HG03135 (cell line): Measurements from ENCODE around the gene NOTCH2.
"Not testable (repeated sequence)": the region's sequence is repeated elsewhere in the genome, so short reads cannot be mapped to it uniquely, and the experiment has no call there.

Experiments
- ATAC-seq: cut with Tn5 transposase; IDR thresholded peaks from one replicate; pipeline ENCODE4 v1.9.1; 2021; ENCODE audit warnings: mild to moderate bottlenecking, moderate library complexity; ENCODE audit not compliant: unreplicated experiment

NOTCH2 gene

DNA sequence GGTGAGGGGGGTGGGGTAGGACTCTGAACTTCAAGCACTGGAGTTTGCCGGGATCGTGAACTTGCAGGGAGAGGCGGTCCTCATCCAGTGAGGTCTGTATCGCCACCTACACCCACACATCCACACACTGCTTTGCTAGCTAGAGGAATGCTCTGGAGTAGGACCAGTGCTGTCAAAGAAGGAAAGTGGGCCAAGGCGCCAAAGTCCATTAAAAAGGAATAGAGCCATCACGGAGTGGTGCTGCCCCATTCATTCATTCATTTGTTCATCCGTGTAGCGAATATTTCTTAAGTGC is 405 bp upstream of the NOTCH2 start:
- ATAC-seq = not testable (repeated sequence)

DNA sequence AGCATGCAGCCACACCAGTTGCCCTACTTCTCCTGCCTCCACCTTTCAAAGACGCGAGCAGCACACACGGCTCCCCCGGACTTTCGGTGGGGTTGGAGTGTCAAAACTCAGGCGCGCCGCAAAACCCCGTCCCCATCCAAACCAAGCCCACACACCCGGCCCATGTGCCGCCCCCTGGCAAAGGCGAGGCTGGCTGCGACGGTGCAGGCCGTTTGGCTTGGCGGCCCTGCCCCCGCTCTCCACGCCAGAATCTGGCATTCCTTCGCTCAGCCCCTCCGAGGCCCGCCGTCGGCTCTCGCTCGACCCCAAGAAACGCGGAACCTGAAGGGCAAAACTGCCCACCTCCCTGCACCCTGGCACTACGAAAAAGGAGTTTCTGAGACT is 787 bp downstream of the NOTCH2 start:
- not testable (repeated sequence) for ATAC-seq

DNA sequence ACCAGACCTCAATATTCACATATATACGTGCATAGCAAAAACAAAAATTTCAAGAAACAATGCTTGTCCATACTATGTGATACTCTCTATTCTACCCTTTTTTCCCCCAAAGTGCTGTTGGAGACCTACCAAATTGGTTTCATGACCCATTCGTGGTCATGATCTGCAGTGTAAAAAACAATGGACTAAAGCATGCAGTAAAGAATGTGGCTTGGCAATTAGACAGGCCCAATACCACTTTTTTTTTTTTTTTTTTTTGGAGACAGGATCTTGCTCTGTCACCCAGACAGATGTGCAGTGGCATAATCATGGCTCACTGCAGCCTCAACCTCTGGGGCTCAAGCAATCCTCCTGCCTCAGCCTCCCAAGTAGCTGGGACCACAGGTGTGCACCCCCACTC is 21.3 kb downstream of the NOTCH2 start:
- ATAC-seq = not testable (repeated sequence)

DNA sequence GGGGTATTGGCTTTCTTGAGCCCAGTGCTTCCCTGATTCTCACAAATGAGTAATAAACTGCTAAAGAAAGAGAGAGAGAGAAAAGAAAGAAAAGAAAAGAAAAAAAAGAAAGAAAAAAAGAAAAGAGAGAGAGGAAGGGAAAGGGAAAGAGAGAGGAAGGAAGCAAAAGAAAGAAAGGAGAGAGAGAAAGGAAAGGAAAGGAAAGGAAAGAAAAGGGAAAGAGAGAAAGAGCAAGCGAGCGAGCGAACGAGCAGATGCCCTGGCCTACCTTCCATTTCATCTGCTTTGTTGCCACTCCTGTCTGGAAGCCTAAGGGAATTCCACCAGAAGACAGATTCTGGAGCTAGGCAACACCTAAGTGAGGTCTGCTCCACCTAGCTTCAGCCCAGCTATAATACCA is 27.7 kb downstream of the NOTCH2 start:
- ATAC-seq = not testable (repeated sequence)

DNA sequence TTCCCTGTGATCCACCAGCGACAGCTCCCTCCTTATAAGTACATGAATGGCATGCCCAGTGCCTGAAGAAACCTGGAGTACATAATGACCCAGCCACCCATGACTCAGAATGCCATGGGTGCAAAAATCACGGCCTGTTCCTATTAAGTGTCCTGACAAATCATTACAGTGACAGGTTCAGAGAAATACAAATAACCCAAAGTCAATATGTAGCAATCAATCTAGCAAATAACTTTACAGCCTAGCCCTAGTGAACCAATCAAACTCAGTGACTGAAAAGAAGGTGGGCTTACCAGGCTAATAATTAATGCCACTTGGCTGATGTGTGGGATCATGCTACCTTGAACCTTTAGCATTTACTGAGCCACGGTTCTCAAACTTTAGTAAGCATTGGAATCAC is 37.2 kb downstream of the NOTCH2 start:
- ATAC-seq = not testable (repeated sequence)

DNA sequence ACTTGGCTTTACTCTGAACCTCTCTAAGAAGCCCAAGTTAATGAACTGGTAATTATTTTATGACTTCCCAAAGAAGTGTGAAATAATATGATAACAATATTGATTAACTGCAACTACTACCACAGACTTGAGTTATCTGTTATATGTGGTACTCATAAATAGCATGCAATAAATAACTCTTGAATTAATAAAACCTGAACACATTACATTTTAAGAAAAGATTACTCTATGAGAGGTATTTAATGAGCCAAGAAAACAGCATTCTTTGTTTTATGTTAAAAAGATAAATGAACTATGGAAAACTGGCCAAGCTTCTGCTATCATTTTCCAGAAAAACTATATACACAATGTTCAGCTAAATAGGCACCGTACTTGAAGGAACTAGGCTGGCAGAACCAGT is 45.7 kb downstream of the NOTCH2 start:
- not testable (repeated sequence) for ATAC-seq

DNA sequence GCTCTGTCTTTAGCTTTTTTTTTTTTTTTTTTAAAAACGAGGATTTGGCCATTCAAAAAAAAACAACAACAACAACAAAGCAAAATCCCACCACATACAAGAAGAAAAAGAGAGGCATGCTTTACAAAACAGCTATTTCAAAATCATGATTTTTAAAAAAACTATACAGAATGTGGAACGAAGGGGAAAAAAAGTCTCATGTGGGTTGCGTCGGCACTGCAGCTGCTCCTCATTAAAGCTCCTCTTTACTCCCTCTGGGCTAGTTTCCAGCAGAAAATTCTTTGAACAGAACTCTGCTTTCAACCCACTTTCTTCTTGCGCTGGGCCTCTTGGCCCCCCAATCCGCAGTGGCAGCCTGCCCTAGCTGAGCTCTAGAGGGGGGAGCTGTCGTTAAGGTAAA is 54.5 kb downstream of the NOTCH2 start:
- not testable (repeated sequence) for ATAC-seq

DNA sequence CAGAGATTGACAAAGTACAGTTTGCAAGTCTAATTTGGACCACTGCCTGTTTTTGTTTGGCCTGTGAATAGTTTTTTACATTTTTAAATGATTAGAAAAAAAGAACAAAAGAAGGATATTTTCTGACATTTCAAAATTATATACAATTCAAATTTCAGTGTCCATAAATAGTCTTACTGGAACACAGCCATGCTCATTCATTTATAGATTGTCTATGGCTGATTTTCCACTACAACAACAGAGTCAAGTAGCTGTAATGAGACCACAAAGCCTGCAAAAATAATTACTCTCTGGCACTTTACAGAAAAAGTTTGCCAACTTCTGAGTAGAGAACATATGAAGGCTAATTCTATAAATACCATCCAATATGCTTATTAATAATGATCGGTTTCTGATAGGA is 61.1 kb downstream of the NOTCH2 start:
- not testable (repeated sequence) for ATAC-seq

DNA sequence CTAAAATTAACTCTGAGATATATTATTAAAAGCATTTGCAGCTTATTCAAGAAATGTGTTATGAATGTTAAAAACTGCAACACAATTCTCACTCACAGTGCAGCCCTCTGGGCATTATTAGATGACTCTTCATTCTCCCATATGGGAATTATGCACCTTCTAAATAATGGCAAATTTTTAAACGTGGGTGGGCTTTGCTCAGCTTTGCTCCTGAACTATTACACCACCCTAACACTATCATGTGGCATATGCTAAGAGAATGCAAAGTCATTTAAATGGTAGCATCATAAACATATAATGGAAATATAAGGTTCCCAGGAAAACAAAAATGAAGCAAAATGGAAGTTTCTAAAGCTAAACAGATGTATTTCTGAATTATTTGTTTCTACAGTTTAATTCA is 61.6 kb downstream of the NOTCH2 start:
- not testable (repeated sequence) for ATAC-seq

DNA sequence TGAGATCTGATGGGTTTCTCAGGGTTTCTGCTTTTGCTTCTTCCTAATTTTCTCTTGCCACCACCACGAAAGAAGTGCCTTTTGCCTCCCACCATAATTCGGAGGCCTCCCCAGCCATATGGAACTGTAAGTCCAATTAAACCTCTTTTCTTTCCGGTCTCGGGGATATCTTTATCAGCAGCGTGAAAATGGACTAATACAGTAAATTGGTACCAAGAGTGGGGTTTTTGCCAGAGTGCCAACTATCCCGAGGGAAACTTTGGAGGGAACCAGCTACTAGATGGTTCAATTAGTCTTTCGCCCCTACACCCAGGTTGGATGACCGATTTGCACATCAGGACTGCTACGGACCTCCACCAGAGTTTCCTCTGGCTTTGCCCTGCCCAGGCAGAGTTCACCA is 68.4 kb downstream of the NOTCH2 start:
- not testable (repeated sequence) for ATAC-seq

DNA sequence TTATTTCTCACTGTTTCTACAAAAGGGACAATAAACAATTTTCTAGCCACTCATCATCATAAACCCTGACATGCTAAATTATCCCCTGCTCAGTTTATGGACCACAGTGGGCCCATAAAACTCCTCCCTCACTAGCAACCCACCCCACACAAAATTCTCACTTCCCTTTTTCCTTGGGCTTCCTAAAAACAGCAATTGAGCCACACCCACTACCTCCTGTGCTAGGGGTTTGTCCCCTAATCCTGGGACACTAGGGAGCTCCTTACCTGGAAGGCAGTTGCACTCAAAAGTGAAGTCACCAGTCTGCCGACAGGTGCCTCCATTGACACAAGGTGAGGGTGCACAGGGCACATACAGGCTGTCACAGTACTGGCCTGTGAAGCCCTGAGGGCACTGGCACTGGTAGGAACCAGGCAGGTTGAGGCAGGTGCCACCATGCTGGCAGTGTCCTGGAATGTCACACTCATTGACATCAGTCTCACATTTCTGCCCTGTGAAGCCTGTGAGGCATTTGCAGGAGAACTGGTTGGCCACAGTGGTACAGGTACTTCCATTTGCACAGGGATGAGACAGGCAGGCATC is 72.6 kb downstream of the NOTCH2 start:
- not testable (repeated sequence) for ATAC-seq

DNA sequence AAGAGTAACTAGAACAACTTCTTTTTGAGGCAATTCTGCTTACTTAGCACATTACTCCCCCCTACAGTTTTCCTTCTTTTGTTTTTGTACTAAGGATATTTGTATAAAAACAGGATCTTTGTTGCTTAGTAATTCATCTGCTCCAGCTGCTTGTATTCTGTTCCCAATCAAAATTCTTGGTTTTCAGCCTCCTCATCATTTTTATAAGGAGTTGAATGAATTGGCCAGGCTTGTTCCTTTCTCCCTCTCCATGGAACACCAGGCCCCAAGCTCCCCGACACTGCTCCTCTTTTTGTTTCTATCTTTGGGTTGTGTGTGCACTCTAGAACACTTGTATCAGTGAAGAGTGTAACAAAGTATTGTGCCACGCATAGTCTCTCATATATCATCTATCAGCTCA is 73.5 kb downstream of the NOTCH2 start:
- ATAC-seq = not testable (repeated sequence)

DNA sequence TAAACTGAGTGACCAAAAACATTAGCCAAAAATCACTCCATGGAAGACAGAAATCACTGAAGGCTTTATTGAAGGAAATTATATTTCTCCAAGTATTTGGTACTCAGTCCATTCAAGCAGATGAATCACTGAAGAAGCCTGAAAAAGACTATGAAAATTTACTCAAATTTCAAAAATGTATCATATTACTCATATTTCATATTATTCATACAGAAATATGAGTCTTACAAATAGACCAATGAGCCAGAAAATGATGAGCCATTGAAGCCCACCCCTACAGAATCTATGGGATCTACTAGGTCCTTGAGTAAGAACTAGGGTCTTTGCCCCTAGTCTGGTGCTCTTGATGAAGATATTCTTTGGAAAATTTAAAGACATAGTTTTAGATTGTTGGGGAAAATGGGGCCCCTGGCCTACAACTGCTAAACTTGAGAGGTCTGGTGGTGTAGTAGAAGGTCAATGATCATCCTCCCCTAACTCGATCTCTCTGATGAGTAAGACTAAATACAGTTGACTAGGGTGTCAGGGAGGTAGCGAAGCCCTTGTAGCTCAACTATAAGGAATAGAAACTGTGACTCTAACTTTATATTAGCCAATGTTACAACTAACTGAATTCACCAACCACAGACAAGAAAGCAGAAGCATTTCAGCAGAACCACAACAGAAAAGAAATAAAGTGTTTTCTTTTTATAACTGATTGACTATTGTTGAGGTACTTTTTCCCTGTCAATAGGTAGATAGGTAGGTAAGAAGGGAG is 81.0 kb downstream of the NOTCH2 start:
- ATAC-seq = no peak

DNA sequence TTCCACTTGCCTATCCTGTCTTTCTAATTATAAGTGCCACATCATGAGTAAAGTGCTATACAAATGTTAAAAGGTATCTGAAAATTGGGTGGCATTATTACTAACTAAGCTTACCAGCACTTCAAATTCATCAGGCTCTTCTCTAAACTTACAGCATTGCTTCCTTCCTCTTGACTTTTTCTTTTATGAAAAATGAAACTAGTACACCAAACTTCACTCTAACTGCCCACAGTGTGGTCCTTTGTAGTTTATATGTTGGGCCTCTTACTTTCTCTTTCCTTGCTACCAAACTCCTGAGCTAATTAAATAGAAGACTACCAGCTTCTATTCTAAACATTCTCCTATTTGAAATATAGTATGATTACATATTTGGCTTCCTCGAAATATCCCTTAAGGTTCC is 81.8 kb downstream of the NOTCH2 start:
- no peak for ATAC-seq

DNA sequence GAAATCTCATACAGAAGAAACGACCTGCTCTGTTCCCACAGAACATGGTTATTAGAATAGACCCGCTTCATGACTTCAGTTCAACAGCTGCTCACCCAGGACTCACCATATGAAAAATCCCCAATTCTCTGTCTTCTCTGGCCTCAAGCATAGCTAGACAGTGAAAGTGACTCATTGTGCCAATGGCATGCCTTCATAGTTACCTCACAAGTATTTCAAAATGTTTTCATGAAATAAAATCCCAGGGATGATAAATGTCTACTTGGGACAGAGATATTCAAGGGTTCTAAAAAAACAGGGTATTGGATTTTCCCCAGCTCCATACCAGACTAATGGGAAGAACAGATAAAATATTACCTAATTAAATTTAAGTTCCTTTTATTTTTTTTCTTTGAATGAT is 82.3 kb downstream of the NOTCH2 start:
- ATAC-seq = no peak

DNA sequence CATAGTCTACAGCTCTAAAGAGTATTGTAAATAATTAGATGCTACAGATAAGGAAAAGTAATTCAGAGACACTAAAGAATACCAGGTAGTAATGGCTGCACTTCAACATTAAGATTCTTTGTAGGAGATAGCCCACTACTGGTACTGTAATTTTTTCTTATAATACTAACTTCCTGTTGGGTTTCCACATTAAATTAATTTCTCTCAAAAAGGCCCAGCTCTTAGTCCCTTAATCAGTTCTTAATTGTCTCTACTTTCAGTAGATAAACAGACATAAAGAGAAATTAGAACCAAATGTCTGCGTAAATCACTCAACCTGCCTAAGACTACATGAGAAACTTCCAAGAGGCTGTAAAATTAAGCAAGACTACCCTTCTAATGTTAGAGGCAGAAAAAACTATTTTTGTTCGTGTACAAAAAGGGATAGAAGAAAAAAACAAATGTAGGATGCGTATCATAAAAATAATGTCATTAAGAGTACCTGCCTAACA is 83.4 kb downstream of the NOTCH2 start:
- no peak for ATAC-seq

DNA sequence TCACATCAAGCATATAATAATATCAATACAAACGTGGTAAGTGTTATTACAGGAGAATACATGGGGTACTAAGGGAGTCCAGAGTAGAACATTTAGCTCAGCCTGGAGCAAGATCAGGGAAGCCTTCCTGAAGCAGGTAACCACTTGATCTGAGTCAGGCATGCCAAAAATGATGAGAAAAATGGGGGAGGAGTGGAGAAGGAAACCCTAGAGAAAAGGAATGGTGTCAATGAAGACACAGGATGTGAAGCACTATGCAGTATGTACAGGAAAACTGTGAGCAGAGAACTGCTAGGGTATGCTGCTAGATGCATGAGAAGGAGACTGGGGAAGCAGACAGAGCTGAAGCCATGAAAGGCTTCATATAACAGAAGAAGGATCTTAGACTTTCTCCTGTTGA is 84.7 kb downstream of the NOTCH2 start:
- ATAC-seq = no peak

DNA sequence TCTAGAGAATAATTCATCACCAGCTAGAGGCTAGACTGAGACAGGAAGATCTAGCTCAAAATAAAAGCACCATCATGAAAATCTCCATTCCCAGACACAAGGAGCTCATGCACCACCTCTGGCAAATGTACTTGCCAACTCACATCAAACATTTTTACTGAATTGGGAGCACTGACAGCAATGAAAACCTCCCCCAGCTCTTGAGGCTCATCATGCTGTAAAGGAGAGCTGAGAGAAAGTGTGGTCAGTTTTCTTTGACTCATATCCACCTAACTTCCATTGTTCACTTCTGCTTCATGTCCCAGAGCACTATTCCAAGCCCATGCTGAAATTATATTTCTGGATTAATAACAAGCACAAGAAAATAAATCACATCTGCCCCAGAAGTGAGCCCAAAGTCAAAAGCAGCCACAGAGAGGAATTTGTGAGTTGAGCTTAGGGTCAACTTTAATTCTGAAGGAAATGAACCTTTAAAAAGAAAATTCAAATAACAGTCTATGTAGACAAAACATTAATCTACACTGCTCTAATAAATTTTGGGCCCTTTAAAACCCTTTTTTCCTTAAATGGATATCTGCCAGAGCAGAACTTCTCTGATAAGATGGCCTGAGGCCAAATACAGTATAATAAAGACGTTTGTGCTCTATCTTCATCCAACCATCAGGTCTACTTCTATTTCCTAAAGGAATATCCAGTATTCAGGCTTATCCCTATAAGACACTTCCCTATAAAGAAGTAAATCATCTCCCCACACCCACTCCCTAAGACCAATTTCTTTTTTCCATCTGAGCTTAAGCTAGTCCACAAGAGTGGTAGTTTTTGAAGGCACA is 87.3 kb downstream of the NOTCH2 start:
- ATAC-seq = no peak

DNA sequence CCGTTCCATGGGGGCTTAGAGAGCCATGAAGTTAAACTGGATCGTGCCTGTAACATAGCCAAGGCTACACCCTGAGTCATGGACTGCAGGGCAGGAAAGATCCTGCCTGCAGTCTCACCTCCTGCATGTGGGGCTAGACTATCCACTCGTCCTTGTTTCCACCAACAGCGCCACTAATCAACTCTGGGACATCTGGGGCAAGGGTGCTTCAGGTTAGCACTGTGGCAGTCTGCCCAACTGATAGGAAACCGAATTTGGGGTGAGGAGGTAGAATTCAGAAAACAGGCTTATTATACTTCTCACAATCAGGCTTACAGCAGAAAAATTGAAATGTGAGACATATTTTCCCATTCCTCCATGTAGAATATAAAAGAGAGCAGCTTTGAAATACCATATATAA is 88.0 kb downstream of the NOTCH2 start:
- no peak for ATAC-seq

DNA sequence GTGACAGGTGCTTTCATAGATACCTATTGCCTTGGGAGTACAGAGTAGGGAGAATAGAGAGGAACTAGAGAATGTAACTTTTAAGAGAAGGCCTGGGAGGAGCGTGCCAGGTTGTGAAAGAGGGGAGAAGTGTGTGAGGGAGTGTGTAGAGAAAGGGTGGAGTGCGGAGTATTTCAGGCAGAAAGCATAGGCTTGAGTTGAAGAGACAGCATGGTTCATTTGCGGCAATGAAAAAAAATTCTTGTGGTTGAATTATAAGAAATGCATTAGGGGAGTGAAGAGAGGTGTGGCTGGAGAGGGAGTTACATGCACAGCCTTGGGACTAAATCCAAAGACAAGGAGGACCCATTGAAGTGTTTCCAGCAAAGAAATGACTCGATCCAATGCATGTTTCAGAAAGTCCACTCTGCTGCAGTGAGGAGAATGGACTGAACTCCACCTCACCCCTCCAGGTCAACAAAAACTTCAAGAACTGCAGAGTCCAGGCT is 91.4 kb downstream of the NOTCH2 start:
- no peak for ATAC-seq

DNA sequence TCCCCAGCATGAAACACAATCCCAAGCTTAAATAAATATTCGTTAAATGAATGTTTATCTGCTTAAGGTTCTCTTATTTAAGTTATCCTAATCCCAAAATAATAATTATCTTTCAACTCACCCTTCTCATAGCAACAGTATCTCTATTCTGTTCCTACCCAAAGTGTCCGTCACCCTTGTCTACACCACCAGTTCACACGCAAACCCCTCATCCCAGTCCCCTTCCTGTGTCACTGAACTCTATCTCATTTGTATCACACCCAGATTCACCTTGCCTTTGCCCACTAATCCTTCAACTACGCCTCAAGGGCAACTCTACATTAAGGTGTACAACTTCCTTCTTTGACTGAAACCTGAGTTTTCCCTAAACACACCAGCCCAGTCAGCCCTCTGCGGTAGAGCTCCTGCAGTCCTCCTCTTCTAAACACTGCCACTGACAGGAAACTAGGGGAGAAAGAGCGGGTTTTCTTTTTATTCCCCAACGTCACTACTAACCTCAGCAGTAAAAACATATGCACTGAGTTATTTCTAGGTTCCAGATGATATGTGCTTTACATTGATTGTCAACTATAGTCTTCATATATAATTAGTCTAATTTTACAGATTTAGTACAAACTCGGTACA is 92.2 kb downstream of the NOTCH2 start:
- ATAC-seq = not testable (repeated sequence)
